Loucy (cell line): Measurements from ENCODE around the gene ARRDC3.
"Not testable (repeated sequence)": the region's sequence is repeated elsewhere in the genome, so short reads cannot be mapped to it uniquely, and the experiment has no call there.

ENCODE experiments used
- H2AFZ ChIP-seq: fragments of 200-600 bp; sonication (generic); 2 replicates; pipeline ENCODE4 v1.6.0; 2016; ENCODE audit warnings: antibody characterized with exemption, mild to moderate bottlenecking, low read length, moderate library complexity
- H3F3A ChIP-seq: fragments of 200-600 bp; 2 replicates; pipeline ENCODE4 v1.6.0; 2016; ENCODE audit warnings: antibody characterized with exemption, low read depth, mild to moderate bottlenecking
- H3K27me3 ChIP-seq: fragments of 200-600 bp; sonication (generic); 2 replicates; pipeline ENCODE4 v1.6.1; 2014; ENCODE audit warnings: low read length, mild to moderate bottlenecking; ENCODE audit not compliant: insufficient read depth, poor library complexity, severe bottlenecking
- H3K36me3 ChIP-seq: fragments of 200-600 bp; sonication (generic); 2 replicates; pipeline ENCODE4 v1.6.1; 2016; ENCODE audit warnings: low read length; ENCODE audit not compliant: insufficient read depth
- H3K4me1 ChIP-seq: fragments of 200-600 bp; sonication (generic); 2 replicates; pipeline ENCODE4 v1.5.1; 2014; ENCODE audit warnings: low read length, mild to moderate bottlenecking; ENCODE audit not compliant: insufficient read depth, poor library complexity, severe bottlenecking
- H3K4me2 ChIP-seq: fragments of 200-600 bp; sonication (generic); 2 replicates; pipeline ENCODE4 v1.6.0; 2014; ENCODE audit warnings: antibody characterized with exemption, low read length, low read depth, mild to moderate bottlenecking; ENCODE audit not compliant: poor library complexity, severe bottlenecking
- H3K4me3 ChIP-seq: fragments of 200-600 bp; sonication (generic); 2 replicates; pipeline ENCODE4 v1.5.1; 2014; ENCODE audit warnings: low read length, mild to moderate bottlenecking, mixed read lengths; ENCODE audit not compliant: poor library complexity, severe bottlenecking
- H3K79me2 ChIP-seq: fragments of 200-600 bp; sonication (generic); 2 replicates; pipeline ENCODE4 v1.6.1; 2014; ENCODE audit warnings: low read length; ENCODE audit not compliant: insufficient read depth
- H3K9ac ChIP-seq: fragments of 200-600 bp; sonication (generic); 2 replicates; pipeline ENCODE4 v1.6.0; 2014; ENCODE audit warnings: mild to moderate bottlenecking, low read depth, low read length, moderate library complexity; ENCODE audit not compliant: poor library complexity, severe bottlenecking
- H3K9me2 ChIP-seq: fragments of 200-600 bp; sonication (generic); replicated peaks from 2 replicates; pipeline ENCODE4 v1.6.1; 2016; ENCODE audit warnings: low read depth, low read length, mixed read lengths
- H3K9me3 ChIP-seq: fragments of 200-600 bp; sonication (generic); 2 replicates; pipeline ENCODE4 v1.6.1; 2014; ENCODE audit warnings: mild to moderate bottlenecking, antibody characterized with exemption, low read length, low read depth; ENCODE audit not compliant: insufficient read depth
- H4K20me1 ChIP-seq: fragments of 200-600 bp; sonication (generic); 2 replicates; pipeline ENCODE4 v1.6.0; 2014; ENCODE audit warnings: antibody characterized with exemption, low read length, mild to moderate bottlenecking; ENCODE audit not compliant: insufficient read depth, poor library complexity, severe bottlenecking
- EZH2phosphoT487 ChIP-seq: fragments of 200-600 bp; IDR thresholded peaks from 2 replicates; pipeline ENCODE4 v1.6.1; 2018; ENCODE audit warnings: antibody characterized with exemption, mild to moderate bottlenecking, moderate library complexity, borderline replicate concordance
- TF ChIP-seq, protein P1 (sequence below): fragments of 200-600 bp; sonication (generic); conservative IDR thresholded peaks from 2 replicates; pipeline ENCODE4 v1.5.1; 2014; ENCODE audit warnings: mild to moderate bottlenecking, antibody characterized with exemption, low read length

The ARRDC3 gene

DNA sequence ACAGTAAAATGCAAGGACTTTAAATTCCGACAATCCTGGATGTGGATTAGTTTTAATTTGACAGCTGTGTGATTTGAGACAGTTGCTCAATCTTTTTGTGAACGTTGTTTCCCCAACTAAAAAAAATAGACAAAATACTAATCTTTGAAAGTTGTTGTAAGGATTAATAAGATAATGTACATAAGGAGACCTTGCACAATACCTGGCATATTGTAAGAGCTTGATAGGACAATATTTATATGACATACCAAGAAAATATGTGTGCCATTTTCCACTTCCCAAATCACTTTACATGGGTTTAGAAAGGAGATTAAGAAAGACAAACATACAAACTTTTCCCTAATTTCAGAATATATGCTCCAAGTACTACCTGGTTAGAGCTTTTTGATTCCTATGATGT is 25.3 kb downstream of the ARRDC3 start:
- H3K4me1 ChIP-seq: no peaks in the 10 kb centered on the region
- H3K27me3 ChIP-seq: no peaks in the 10 kb centered on the region
- no peak overlapping the region for H3K4me2 ChIP-seq
- H3K79me2 ChIP-seq: no peaks in the 10 kb centered on the region
- TF ChIP-seq, protein P1, sequence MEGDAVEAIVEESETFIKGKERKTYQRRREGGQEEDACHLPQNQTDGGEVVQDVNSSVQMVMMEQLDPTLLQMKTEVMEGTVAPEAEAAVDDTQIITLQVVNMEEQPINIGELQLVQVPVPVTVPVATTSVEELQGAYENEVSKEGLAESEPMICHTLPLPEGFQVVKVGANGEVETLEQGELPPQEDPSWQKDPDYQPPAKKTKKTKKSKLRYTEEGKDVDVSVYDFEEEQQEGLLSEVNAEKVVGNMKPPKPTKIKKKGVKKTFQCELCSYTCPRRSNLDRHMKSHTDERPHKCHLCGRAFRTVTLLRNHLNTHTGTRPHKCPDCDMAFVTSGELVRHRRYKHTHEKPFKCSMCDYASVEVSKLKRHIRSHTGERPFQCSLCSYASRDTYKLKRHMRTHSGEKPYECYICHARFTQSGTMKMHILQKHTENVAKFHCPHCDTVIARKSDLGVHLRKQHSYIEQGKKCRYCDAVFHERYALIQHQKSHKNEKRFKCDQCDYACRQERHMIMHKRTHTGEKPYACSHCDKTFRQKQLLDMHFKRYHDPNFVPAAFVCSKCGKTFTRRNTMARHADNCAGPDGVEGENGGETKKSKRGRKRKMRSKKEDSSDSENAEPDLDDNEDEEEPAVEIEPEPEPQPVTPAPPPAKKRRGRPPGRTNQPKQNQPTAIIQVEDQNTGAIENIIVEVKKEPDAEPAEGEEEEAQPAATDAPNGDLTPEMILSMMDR: no peak
- TF ChIP-seq EZH2phosphoT487: no peak
- H3K4me3 ChIP-seq: no peak overlapping the region
- no peaks in the 10 kb centered on the region for H3F3A ChIP-seq
- no peaks in the 10 kb centered on the region for H4K20me1 ChIP-seq
- H3K9me3 ChIP-seq: no peaks in the 10 kb centered on the region
- H3K9me2 ChIP-seq: no peaks in the 10 kb centered on the region
- no peaks in the 10 kb centered on the region for H3K36me3 ChIP-seq
- no peak overlapping the region for H3K9ac ChIP-seq
- no peak overlapping the region for H2AFZ ChIP-seq

DNA sequence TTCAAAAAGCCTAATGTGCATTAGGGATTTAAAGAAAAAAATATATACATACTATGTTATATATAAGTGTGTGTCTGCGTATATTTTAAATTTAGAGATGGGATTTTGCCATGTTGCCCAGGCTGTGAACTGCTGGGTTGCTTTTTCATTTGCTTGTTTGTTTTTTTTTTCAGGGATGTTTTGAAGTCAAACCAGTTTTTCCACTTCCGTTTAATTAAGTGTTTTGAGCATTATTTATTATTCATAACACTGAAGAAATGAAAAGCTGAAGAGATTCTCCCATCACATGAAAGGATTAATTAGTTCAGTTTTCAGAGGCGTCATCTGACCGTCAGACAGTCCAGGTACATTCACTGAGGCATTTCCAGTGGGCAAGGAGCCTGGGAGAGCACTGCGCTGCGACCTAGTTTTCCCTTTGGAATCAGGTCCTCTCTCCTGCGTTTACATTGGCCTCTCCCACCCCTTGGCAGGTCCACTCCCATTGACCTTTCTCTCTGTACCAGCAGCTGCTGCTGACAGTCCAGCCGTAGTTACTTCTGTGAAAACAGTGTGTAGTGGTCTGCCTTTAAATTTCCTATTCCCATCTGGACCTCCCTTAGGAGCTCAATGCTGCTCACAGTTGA is 26.0 kb downstream of the ARRDC3 start:
- Histone ChIP-seq H2AFZ (no peak overlapping the region), H3K4me3 (no peak overlapping the region), H3K4me2 (no peak overlapping the region), H3K9ac (no peak overlapping the region), H3K36me3 (no peaks in the 10 kb centered on the region), H3K9me3 (no peaks in the 10 kb centered on the region), H3K79me2 (no peaks in the 10 kb centered on the region), H3K9me2 (no peaks in the 10 kb centered on the region), H3K4me1 (no peaks in the 10 kb centered on the region), H3K27me3 (no peaks in the 10 kb centered on the region), H4K20me1 (no peaks in the 10 kb centered on the region), H3F3A (no peaks in the 10 kb centered on the region)
- TF ChIP-seq, protein P1: no peak
- no peak for TF ChIP-seq EZH2phosphoT487

DNA sequence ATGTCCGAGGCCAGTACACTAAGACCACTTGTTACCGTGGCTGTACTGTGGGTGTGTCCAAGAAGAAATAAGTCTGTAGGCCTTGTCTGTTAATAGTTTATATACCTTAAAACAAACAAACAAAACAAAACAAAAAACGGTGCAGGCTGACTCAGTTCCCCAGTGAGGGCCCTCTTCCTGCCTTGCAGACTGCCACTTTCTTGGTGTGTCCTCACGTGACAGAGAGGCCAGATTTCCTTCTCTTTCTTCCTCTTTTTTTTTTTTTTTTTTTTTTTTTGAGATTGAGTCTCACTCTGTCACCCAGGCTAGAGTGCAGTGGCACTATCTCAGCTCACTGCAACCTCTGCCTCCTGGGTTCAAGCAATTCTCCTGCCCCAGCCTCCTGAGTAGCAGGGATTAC is 28.2 kb downstream of the ARRDC3 start:
- H3F3A ChIP-seq, H3K36me3 ChIP-seq, H4K20me1 ChIP-seq, H3K4me3 ChIP-seq, H3K9me2 ChIP-seq, H3K4me1 ChIP-seq, H3K9me3 ChIP-seq, H3K79me2 ChIP-seq, H3K9ac ChIP-seq, H2AFZ ChIP-seq, H3K4me2 ChIP-seq, H3K27me3 ChIP-seq: not testable (repeated sequence)
